ENCODE results near the gene CRTC2. TPM values are rescaled to one million over a fixed set of nuclear protein-coding genes. Genes with fewer than 3 reads are reported as not detected.

Gene CRTC2
- total and polyA plus RNA-seq, 9 of the 15 experiments (the other 6 are each of a cell fraction or from before 2014, with no cell fraction given) = 2.7 to 26.4 (median 10.2) TPM

GRCh38 chr1:153967107-153967999 is 8.9 kb upstream of the CRTC2 start, which contains the start of gene CREB3L4 (continued):
- TF ChIP-seq RREB1 (CRISPR knock-in tag; IDR thresholded peaks at IDR 0.05) (no peak), SFPQ (IDR thresholded peaks at IDR 0.05; ENCODE audit: low read depth, low read length) (no peak), MLLT1 (IDR thresholded peaks at IDR 0.05) (peak; percentile 81 to 91; a peak in 3 of 4 replicates), ILK (tag; IDR thresholded peaks at IDR 0.05; ENCODE audit: borderline replicate concordance, low read depth) (no peak), PTRF (tag; IDR thresholded peaks at IDR 0.05) (no peak), RFX5 (IDR thresholded peaks at IDR 0.05; ENCODE audit: low read depth, low read length) (no peak), HDAC1 (IDR thresholded peaks at IDR 0.05) (peak in 1 of 2 experiments; percentile 81; a peak in 2 of 4 replicates), MED1 (CRISPR knock-in tag; IDR thresholded peaks at IDR 0.05; ENCODE audit: borderline replicate concordance) (no peak), CBX8 (IDR thresholded peaks at IDR 0.05; ENCODE audit: borderline replicate concordance, extremely low read depth, low read depth, low read length, poor library complexity, severe bottlenecking) (no peak), TGIF2 (CRISPR knock-in tag; IDR thresholded peaks at IDR 0.05) (no peak), ZKSCAN1 (IDR thresholded peaks at IDR 0.05; ENCODE audit: low read depth, low read length) (peak; percentile 9; the same call in 1 of the 2 replicates), ZBED1 (IDR thresholded peaks at IDR 0.05) (no peak), FOXP1 (CRISPR knock-in tag; IDR thresholded peaks at IDR 0.05) (no peak), KLF13 (tag; IDR thresholded peaks at IDR 0.05; ENCODE audit: borderline replicate concordance, low read depth) (no peak), ZNF584 (CRISPR knock-in tag; IDR thresholded peaks at IDR 0.05; ENCODE audit: low read depth) (no peak), CBFB (CRISPR knock-in tag; IDR thresholded peaks at IDR 0.05) (no peak), ZNF717 (CRISPR knock-in tag; IDR thresholded peaks at IDR 0.05) (no peak), RCOR1 (IDR thresholded peaks at IDR 0.05; ENCODE audit: borderline replicate concordance in 1 of 2, low read depth in 2 of 2, low read length in 2 of 2) (peak in 1 of 2 experiments; percentile 73; a peak in 2 of 4 replicates)

All from K562 (cell line).